Activated CD4-positive, alpha-beta T cell treated with anti-CD3 and anti-CD28 coated beads for 36 hours (primary cell): ENCODE measurements around the gene RHBDL2. TPM values are rescaled to one million over a fixed set of nuclear protein-coding genes. Genes with fewer than 3 reads are reported as not detected.
"Not testable (repeated sequence)": the region's sequence is repeated elsewhere in the genome, so short reads cannot be mapped to it uniquely, and the experiment has no call there.

Source experiments
- ATAC-seq: fragments of 200-7000 bp; cut with Tn5 transposase; one replicate; pipeline ENCODE4 v1.10.0; 2021; ENCODE audit warnings: mild to moderate bottlenecking, moderate library complexity
- CTCF ChIA-PET: fragments of 350-600 bp; sonication (Branson Sonifier 250); formaldehyde crosslinking; loops from one replicate; lab custom pipeline; 2021; ENCODE audit warnings: antibody characterized with exemption; lab: Charles Lee
- POLR2A ChIA-PET: fragments of 350-600 bp; sonication (Branson Sonifier 250); formaldehyde crosslinking; loops from one replicate; lab custom pipeline; 2021; ENCODE audit warnings: antibody characterized with exemption, inconsistent platforms; lab: Charles Lee
- DNase-seq: peaks from one replicate; pipeline ENCODE4 v3.0.0-alpha.2; 2020
- H3K27ac Mint-ChIP-seq: one replicate; pipeline ENCODE4 v1.8.0; 2021; ENCODE audit warnings: mixed read lengths
- H3K27me3 Mint-ChIP-seq: one replicate; pipeline ENCODE4 v1.8.0; 2021; ENCODE audit warnings: mixed read lengths
- H3K36me3 Mint-ChIP-seq: one replicate; pipeline ENCODE4 v1.8.0; 2021; ENCODE audit warnings: low read depth, mixed read lengths
- H3K4me1 Mint-ChIP-seq: one replicate; pipeline ENCODE4 v1.8.0; 2021; ENCODE audit warnings: mixed read lengths
- H3K4me3 Mint-ChIP-seq: one replicate; pipeline ENCODE4 v1.8.0; 2021; ENCODE audit warnings: mild to moderate bottlenecking, moderate library complexity, mixed read lengths
- H3K9me3 Mint-ChIP-seq: one replicate; pipeline ENCODE4 v1.8.0; 2021; ENCODE audit warnings: low read depth, mixed read lengths
- intact Hi-C, 2 experiments: fragments of 100-400 bp; cut with DNase I in 1 of 2; cut with micrococcal nuclease in 1 of 2; formaldehyde crosslinking; loops; one replicate each; pipeline versions ENCODE4 v1.14.2 to v1.15.1; 2022 to 2024; cut with DNase I, micrococcal nuclease
- total RNA-seq, 2 experiments: library from RNA; stranded (reverse); gene quantifications; one replicate each; pipeline ENCODE4 v1.2.3, GENCODE V29; 2021

RHBDL2 gene
- total RNA-seq, 2 experiments from 2014 or later, result not detected

DNA sequence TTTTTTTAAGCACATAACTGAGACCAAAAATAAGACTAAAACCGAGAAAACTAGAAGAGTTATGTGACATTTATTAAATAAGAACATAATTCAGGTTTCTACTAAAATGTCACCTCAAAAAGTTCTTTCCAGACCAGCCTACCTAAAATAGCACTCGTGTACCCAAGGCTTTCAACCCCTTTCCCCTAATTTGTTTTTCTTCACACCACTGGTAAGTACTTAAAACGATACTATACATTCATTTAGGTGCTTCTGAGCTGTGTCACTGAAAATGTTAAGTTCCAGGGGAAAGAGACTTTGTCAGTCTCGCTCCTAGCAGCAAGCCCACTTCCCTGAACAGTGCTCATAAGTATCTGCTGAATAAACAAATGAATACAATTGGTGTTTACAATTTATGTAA, 88.8 kb downstream of the RHBDL2 start:
- H3K27me3 Mint-ChIP-seq, result no peaks in the 10 kb centered on the region
- H3K4me1 Mint-ChIP-seq, result peaks cover 44% of the 10 kb centered on the region
- POLR2A ChIA-PET, result interaction anchor here (0.6 kb wide), 1 partner anchor 9 kb away, joined by 3 read pairs; no protein-coding TSS in a partner anchor
- ATAC-seq (peak; percentile 97), DNase-seq (peak; percentile 44)
- intact Hi-C loops, result loop anchor here (2.0 to 10.0 kb wide), 4 partner anchors 80 to 1158 kb away; partner anchors contain the start of genes CDCA8 (in 1 of the 2) and NDUFS5 (in 1 of the 2)
- H3K4me3 Mint-ChIP-seq, result peak overlapping the region; percentile 32
- H3K36me3 Mint-ChIP-seq, result peaks cover 36% of the 10 kb centered on the region
- CTCF ChIA-PET, result interaction anchor here (1.2 kb wide), 1 partner anchor 14 kb away, joined by 5 read pairs; no protein-coding TSS in a partner anchor
- H3K9me3 Mint-ChIP-seq, result no peaks in the 10 kb centered on the region
- peak overlapping the region; percentile 87 for H3K27ac Mint-ChIP-seq

DNA sequence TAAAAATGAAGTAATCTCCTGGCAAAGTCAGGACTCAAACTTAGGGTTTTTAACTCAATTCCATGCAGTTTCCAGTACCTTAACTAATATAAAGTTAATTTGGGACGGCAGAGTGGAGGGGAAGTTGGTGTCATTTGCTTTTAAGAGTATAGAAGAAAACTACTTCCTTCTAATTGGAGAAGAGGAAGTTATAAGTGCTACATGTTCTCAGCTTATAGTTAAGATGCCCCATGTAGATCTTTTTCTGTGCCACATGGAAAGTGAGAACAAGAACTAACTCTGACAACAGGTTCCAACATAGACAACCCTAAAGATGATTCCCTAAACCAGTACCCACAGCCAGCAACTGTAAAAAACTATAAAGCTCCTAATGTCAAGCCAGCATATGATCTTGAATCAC, 93.6 kb downstream of the RHBDL2 start:
- H3K4me3 Mint-ChIP-seq, result no peak overlapping the region
- intact Hi-C loops, result no loop called here
- peaks cover 2% of the 10 kb centered on the region for H3K9me3 Mint-ChIP-seq
- peaks cover 42% of the 10 kb centered on the region for H3K36me3 Mint-ChIP-seq
- H3K27me3 Mint-ChIP-seq, result no peaks in the 10 kb centered on the region
- ChIA-PET POLR2A (no interaction called here), CTCF (interaction anchor here (2.0 to 2.1 kb wide), 2 partner anchors 10 to 13 kb away, joined by 5 to 8 read pairs; no protein-coding TSS in a partner anchor)
- ATAC-seq, result no peak
- DNase-seq, result no peak
- peak overlapping the region; percentile 53 for H3K27ac Mint-ChIP-seq
- peaks cover 19% of the 10 kb centered on the region for H3K4me1 Mint-ChIP-seq

DNA sequence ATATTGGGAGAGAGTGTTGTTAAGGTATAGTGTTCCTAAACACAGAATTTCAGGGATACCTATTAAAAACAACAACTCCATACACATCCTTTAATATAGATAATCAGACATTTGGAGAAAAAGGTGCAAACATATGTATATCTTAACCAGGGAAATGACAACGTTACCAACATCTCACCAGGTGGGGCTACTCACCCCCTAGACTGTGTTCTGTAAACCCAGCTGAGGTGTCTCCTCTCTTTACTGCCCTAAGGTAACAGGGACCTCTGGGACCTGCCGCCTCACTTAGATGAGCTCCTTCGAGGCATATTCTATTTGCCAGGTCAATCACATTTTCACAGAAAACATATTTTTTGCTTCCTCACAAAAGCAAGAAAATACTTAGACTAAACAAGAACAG, 95.4 kb downstream of the RHBDL2 start:
- ChIA-PET CTCF (interaction anchor here (0.8 to 2.0 kb wide), 4 partner anchors 11 to 246 kb away, joined by 3 to 7 read pairs (median 6); no protein-coding TSS in a partner anchor), POLR2A (no interaction called here)
- Mint-ChIP-seq H3K4me3 (no peak overlapping the region), H3K36me3 (peaks cover 37% of the 10 kb centered on the region), H3K4me1 (peaks cover 7% of the 10 kb centered on the region), H3K9me3 (peaks cover 2% of the 10 kb centered on the region), H3K27ac (no peak overlapping the region), H3K27me3 (no peaks in the 10 kb centered on the region)
- DNase-seq (peak; percentile 11), ATAC-seq (no peak)
- intact Hi-C loops, result no loop called here

DNA sequence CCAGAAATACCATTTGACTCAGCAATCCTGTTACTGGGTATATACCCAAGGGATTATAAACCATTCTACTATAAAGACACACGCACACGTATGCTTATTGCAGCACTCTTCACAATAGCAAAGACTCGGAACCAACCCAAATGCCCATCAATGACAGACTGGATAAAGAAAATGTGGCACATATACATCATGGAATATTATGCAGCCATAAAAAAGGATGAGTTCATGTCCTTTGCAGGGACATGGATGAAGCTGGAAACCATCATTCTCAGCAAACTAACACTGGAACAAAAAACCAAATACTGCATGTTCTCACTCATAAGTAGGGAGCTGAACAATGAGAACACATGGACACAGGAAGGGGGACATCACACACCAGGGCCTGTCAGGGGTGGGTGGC, 96.5 kb downstream of the RHBDL2 start:
- intact Hi-C loops, H3K27ac Mint-ChIP-seq, POLR2A ChIA-PET, ATAC-seq, DNase-seq, H3K9me3 Mint-ChIP-seq, H3K4me3 Mint-ChIP-seq, H3K4me1 Mint-ChIP-seq, H3K27me3 Mint-ChIP-seq: not testable (repeated sequence)
- CTCF ChIA-PET, result interaction anchor here (0.8 to 2.0 kb wide), 6 partner anchors 12 to 247 kb away, joined by 3 to 7 read pairs (median 4); no protein-coding TSS in a partner anchor
- H3K36me3 Mint-ChIP-seq, result peaks cover 37% of the 10 kb centered on the region

DNA sequence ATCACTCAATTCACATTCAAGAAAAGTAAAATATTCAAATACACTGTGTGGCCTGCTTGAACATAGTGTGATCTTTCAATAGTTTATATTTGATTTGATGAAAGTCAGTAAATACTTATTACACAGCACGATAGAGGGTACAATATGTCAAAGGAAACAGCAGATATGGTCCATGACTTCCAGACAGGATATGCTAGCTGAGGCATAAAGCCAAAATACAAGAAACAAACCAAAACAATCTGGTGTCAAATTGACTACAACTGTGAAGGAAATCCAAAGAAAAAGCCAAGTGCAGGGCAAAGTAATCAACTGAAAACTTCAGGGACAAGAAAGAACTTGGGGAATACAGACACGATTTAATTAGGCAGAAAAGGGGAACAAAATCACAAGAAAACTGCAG, 101.3 kb downstream of the RHBDL2 start:
- H3K36me3 Mint-ChIP-seq, result peaks cover 39% of the 10 kb centered on the region
- ChIA-PET POLR2A (no interaction called here), CTCF (no interaction called here)
- H3K9me3 Mint-ChIP-seq, result peaks cover 2% of the 10 kb centered on the region
- DNase-seq (no peak), ATAC-seq (no peak)
- peak overlapping the region; percentile 71 for H3K27ac Mint-ChIP-seq
- no peak overlapping the region for H3K4me3 Mint-ChIP-seq
- intact Hi-C loops, result no loop called here
- H3K4me1 Mint-ChIP-seq, result peaks cover 2% of the 10 kb centered on the region
- no peaks in the 10 kb centered on the region for H3K27me3 Mint-ChIP-seq

DNA sequence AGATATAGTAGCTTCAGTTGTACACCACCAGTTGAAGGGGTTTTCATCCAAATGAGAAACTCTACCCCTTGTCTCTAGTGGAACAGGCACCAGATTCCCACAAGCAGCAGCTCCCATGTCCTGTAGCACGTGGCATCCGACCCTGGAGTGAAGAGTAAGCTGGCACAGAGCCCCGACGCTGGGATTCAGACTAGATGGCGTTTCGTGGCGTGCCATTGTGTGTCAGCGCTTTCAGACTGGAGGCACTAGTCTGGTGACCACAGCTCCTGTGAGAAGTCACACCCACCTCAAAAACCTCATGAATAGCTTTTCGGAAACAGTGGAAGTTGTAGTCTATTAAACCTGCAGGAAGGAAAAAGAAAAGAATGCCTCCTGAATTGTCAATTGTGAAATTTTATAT, 102.3 kb downstream of the RHBDL2 start:
- Mint-ChIP-seq H3K4me3 (no peak overlapping the region), H3K27me3 (no peaks in the 10 kb centered on the region), H3K4me1 (peaks cover 2% of the 10 kb centered on the region), H3K9me3 (no peaks in the 10 kb centered on the region), H3K27ac (no peak overlapping the region), H3K36me3 (peaks cover 30% of the 10 kb centered on the region)
- ChIA-PET POLR2A (no interaction called here), CTCF (interaction anchor here (0.9 kb wide), 1 partner anchor 13 kb away, joined by 5 read pairs; no protein-coding TSS in a partner anchor)
- DNase-seq (no peak), ATAC-seq (no peak)
- intact Hi-C loops, result loop anchor here (5.0 kb wide), 2 partner anchors 253 to 812 kb away; no protein-coding TSS in a partner anchor

DNA sequence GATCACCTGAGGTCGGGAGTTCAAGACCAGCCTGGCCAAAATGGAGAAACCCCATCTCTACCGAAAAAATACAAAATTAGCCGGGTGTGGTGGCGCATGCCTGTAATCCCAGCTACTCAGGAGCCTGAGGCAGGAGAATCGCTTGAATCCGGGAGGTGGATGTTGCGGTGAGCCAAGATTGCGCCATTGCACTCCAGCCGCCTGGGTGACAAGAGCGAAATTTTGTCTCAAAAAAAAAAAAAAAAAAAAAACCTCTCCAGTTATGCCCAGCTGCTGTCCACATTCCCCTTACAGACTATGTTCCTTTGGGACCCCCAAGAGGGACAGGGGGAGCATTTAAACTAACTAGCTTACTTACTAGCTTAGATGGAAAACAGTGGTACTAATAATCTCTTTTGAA, 105.3 kb downstream of the RHBDL2 start:
- POLR2A ChIA-PET, DNase-seq, ATAC-seq, H3K4me3 Mint-ChIP-seq, H3K4me1 Mint-ChIP-seq, H3K27me3 Mint-ChIP-seq, H3K9me3 Mint-ChIP-seq, H3K27ac Mint-ChIP-seq: not testable (repeated sequence)
- peaks cover 20% of the 10 kb centered on the region for H3K36me3 Mint-ChIP-seq
- CTCF ChIA-PET, result interaction anchor here (0.7 to 0.9 kb wide), 3 partner anchors 9 to 1994 kb away, joined by 3 read pairs; no protein-coding TSS in a partner anchor
- intact Hi-C loops, result loop anchor here (5.0 kb wide), 2 partner anchors 256 to 809 kb away; no protein-coding TSS in a partner anchor

Other genes with a start within 250 kb of the RHBDL2 start
- 10 to 100 TPM; 15.8 to 19.0 TPM for gene RRAGC, start 82.1 kb downstream of the RHBDL2 start, total RNA-seq
- 10 to 100 TPM; 44.4 to 46.8 TPM for gene MYCBP, start 68.5 kb downstream of the RHBDL2 start, total RNA-seq
- not detected for gene GJA9, start 60.2 kb downstream of the RHBDL2 start, total RNA-seq
- 10 to 100 TPM; 65.7 to 86.0 TPM for gene AKIRIN1, start 49.4 kb upstream of the RHBDL2 start, total RNA-seq
- gene NDUFS5, start 84.5 kb upstream of the RHBDL2 start, total RNA-seq, result 100 to 1,000 TPM; 150 to 220 TPM